Heart left ventricle (tissue), 16 donors: ENCODE measurements around the gene ABCC8. TPM values are rescaled to one million over a fixed set of nuclear protein-coding genes. Genes with fewer than 3 reads are reported as not detected.

Experiments used
- ATAC-seq, 4 donors: fragments of 200-7000 bp; cut with Tn5 transposase; one replicate each; pipeline ENCODE4 v1.9.1; 2020 to 2022; ENCODE audit warnings: moderate library complexity in 4 of 4, mild to moderate bottlenecking in 3 of 4, moderate number of reproducible peaks in 1 of 4
- DNase-seq, 5 donors: peaks; one replicate each; pipeline ENCODE4 v3.0.0-alpha.2; 2020
- H3K27ac ChIP-seq, 12 donors: fragments of 200-600 bp; sonication (generic) in 4 of 12; one replicate each; pipeline versions ENCODE4 v1.5.0 to v1.8.0; 2016 to 2022; ENCODE audit warnings: mild to moderate bottlenecking in 2 of 12
- H3K27me3 ChIP-seq, 9 donors: fragments of 200-600 bp; sonication (generic) in 2 of 9; one replicate each; pipeline versions ENCODE4 v1.5.1 to v1.8.0; 2016 to 2022; ENCODE audit warnings: mild to moderate bottlenecking in 3 of 9
- H3K36me3 ChIP-seq, 9 donors: fragments of 200-600 bp; sonication (generic) in 2 of 9; one replicate each; pipeline versions ENCODE4 v1.5.0 to v1.8.0; 2018 to 2022; ENCODE audit warnings: mild to moderate bottlenecking in 2 of 9
- H3K4me1 ChIP-seq, 12 donors: fragments of 200-600 bp; sonication (generic) in 4 of 12; one replicate each; pipeline versions ENCODE4 v1.5.0 to v1.8.0; 2016 to 2022; ENCODE audit warnings: mild to moderate bottlenecking in 3 of 12
- H3K4me3 ChIP-seq, 12 donors: fragments of 200-600 bp; sonication (generic) in 4 of 12; one replicate each; pipeline versions ENCODE4 v1.5.0 to v1.8.0; 2017 to 2022; ENCODE audit warnings: mild to moderate bottlenecking in 9 of 12, moderate library complexity in 4 of 12
- H3K9me3 ChIP-seq, 12 donors: fragments of 200-600 bp; sonication (generic) in 4 of 12; one replicate each; pipeline versions ENCODE4 v1.5.0 to v1.8.0; 2016 to 2022; ENCODE audit warnings: mild to moderate bottlenecking in 1 of 12
- POLR2A ChIP-seq, 2 donors: fragments of 450-650 bp; IDR thresholded peaks; one replicate each; pipeline ENCODE4 v1.6.1; 2017; ENCODE audit warnings: antibody characterized with exemption in 2 of 2, mild to moderate bottlenecking in 2 of 2, moderate library complexity in 2 of 2
- WGBS, 4 donors: extraction: QIAGEN DNeasy Blood & Tissue Kit in 2 of 4; methylation state at CpG; one replicate each; pipeline versions ENCODE4 v1.1.5 to v1.1.7; 2013 to 2018; 5-methylcytosine and 5-hydroxymethylcytosine counted together
- intact Hi-C, 10 donors: fragments of 100-400 bp; cut with DNase I; formaldehyde crosslinking; loops; one replicate each; pipeline versions ENCODE4 v1.11.1 to v1.14.2; 2022
- polyA plus RNA-seq, 2 donors: library from polyadenylated mRNA; stranded (reverse); fragments of 200-250 nt; gene quantifications; one replicate each; pipeline ENCODE4 v1.2.3, GENCODE V29; 2013
- total RNA-seq, 9 donors: library from RNA; depleted of rRNA in 2 of 9; stranded (reverse); fragments of >200 nt in 2 of 9; fragmentation: NEBNext Ultra II Directional in 3 of 9; extraction: Animal tissue kit (Norgen Biotek cat#: 25700) in 3 of 9; gene quantifications; one replicate each; pipeline versions ENCODE4 v1.1.0 to v1.2.4, GENCODE V29; 2016 to 2023
- TF ChIP-seq, protein P1 (sequence below), 12 donors: fragments of 200-600 bp; sonication (generic) in 4 of 12; IDR thresholded peaks; one replicate each; pipeline versions ENCODE4 v1.5.0 to v1.8.0; 2018 to 2022; ENCODE audit warnings: antibody characterized with exemption in 12 of 12, mild to moderate bottlenecking in 5 of 12
- donor health status: ischemic (EF 13 %, LVEDD 7.1; RV severe dilation, severe dysfunction).
- donor health status: healthy with polysubstance abuse.
- donor health status: DM: no; HTN: yes; CAD: no.
- donor health status: DM: no; HTN: no; CAD: no.
- donor health status: ischemic (EF 25% LVEDD 6.9; RV normal size, moderate dysfunction).
- donor health status: ischemic (EF 25% LVEDD 5.7; RV mildly dilated, moderate dysfunction).
- donor health status: healthy.
- donor health status: DM: yes; HTN: yes; CAD: no.
- donor health status: ischemic (EF 35%, LVEDD 5.7; RV mildly dilated, moderate dysfunction).
- donor health status: nonischemic (EF 11% LVEDD 7.7; RV severe dilation, severe dysfunction).
- donor health status: DM: yes; HTN: yes; CAD: no.
- donor health status: PGD.
- donor health status: ischemic (EF 29% LVEDD 5.4; RV normal size, mild dysfunction).
- donor health status: nonischemic (EF 23%, LVEDD 6.1; RV moderate dilation, normal function).

Gene ABCC8
- total and polyA plus RNA-seq, 11 donors: 0.69 to 9.6 (median 3.6) TPM

GRCh38 chr11:17463546-17464174, 13.0 kb downstream of the ABCC8 start:
- no peak overlapping the region for H3K4me3 ChIP-seq
- 81 to 83% (median 83%) methylated on average over 11 of the region's 11 CpGs for WGBS, 4 donors
- DNase-seq (no peak), ATAC-seq (no peak)
- no peaks in the 10 kb centered on the region for H3K4me1 ChIP-seq
- no peaks in the 10 kb centered on the region for H3K27me3 ChIP-seq
- intact Hi-C loops: no loop called here
- H3K27ac ChIP-seq: no peak overlapping the region
- TF ChIP-seq, protein P1, sequence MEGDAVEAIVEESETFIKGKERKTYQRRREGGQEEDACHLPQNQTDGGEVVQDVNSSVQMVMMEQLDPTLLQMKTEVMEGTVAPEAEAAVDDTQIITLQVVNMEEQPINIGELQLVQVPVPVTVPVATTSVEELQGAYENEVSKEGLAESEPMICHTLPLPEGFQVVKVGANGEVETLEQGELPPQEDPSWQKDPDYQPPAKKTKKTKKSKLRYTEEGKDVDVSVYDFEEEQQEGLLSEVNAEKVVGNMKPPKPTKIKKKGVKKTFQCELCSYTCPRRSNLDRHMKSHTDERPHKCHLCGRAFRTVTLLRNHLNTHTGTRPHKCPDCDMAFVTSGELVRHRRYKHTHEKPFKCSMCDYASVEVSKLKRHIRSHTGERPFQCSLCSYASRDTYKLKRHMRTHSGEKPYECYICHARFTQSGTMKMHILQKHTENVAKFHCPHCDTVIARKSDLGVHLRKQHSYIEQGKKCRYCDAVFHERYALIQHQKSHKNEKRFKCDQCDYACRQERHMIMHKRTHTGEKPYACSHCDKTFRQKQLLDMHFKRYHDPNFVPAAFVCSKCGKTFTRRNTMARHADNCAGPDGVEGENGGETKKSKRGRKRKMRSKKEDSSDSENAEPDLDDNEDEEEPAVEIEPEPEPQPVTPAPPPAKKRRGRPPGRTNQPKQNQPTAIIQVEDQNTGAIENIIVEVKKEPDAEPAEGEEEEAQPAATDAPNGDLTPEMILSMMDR (IDR thresholded peaks at IDR 0.05): no peak
- H3K9me3 ChIP-seq: no peaks in the 10 kb centered on the region
- H3K36me3 ChIP-seq: peaks cover 0 to 8% (median 0%) of the 10 kb centered on the region in 9 donors

DNA sequence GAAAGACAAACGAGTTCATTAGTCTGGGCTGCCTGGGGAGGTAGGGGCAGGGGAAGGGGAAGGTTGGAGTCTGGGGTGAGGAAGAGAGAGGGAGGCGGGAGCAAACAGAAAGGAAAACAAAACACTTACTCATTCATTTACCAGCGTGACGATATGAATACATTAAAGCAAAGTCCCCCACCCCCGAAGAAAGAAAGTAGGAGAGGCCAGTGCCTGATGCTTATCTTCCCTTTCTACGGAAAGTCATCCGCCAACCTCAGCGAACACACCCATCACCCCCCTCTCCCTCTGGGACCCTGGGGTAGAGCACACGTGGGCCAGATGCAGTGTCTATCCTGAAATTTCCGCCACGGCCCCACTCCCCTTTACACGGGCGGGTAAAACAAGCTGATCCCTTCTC, 13.7 kb downstream of the ABCC8 start:
- intact Hi-C loops: no loop called here
- Histone ChIP-seq H3K36me3 (peaks cover 0 to 4% (median 0%) of the 10 kb centered on the region in 9 donors), H3K9me3 (no peaks in the 10 kb centered on the region), H3K4me1 (no peaks in the 10 kb centered on the region), H3K27ac (no peak overlapping the region), H3K4me3 (no peak overlapping the region), H3K27me3 (no peaks in the 10 kb centered on the region)
- ATAC-seq (no peak), DNase-seq (no peak)
- WGBS, 4 donors: 68 to 80% (median 72%) methylated on average over 13 of the region's 13 CpGs
- TF ChIP-seq, protein P1 (IDR thresholded peaks at IDR 0.05): no peak
- no peak for TF ChIP-seq POLR2A (IDR thresholded peaks at IDR 0.05)

DNA sequence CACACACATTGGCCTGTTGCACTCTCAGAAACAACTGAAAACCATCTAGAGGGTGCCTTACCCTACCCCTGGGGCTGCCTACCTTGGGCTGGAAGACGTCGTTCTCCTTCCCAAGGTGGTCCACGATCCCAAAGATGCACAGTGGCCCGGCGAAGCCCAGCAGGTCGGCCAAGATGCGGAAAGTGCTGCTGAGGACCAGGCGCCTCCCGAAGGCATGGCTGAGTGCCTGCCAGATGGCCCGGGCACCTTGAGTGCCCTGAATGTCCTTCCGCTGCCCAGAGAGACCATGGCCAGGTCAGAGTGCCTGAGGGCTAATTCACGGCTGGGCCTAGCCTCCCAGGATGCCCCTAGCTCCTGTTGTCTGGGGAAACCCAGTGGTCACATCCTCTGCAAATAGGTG, 16.2 kb downstream of the ABCC8 start:
- 93 to 94% (median 94%) methylated on average over 10 to 12 of the region's 12 CpGs for WGBS, 4 donors
- peaks cover 0 to 4% (median 0%) of the 10 kb centered on the region in 9 donors for H3K36me3 ChIP-seq
- H3K27ac ChIP-seq: no peak overlapping the region
- intact Hi-C loops: no loop called here
- no peak for DNase-seq
- no peak for ATAC-seq
- H3K4me3 ChIP-seq: no peak overlapping the region
- no peaks in the 10 kb centered on the region for H3K9me3 ChIP-seq
- TF ChIP-seq, protein P1 (IDR thresholded peaks at IDR 0.05): no peak
- TF ChIP-seq POLR2A (IDR thresholded peaks at IDR 0.05): no peak
- H3K4me1 ChIP-seq: no peaks in the 10 kb centered on the region
- H3K27me3 ChIP-seq: no peaks in the 10 kb centered on the region

DNA sequence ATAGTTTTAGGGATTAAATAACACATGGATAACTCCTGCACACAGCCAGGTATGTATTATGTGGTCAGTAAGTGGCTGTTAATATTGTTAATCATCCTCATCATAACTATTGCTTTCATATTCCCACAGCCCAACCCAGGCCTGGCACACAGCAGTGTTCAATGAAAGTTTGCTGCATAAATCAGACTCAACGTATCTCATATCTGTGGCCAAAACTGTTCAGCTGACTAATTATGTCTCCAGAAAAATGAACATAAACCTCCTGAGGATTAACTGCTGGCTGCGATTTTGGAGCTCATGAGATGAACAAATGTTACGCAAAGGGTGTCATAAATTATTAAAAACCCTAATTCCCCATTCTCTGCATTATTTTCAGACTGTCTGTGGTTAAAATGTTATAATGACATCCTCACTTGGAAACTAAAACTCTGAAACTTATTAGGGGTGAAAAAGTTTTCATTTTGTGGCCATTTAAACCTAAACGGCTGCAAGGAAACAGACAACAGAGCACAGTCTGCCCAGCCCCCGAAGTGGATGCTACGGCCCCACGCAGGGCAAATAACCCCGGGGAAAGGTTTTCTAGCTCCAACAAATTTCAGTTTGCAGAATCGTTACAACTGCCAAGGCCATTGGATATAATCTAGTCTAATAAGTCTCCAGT, 17.3 kb downstream of the ABCC8 start:
- DNase-seq: no peak
- TF ChIP-seq, protein P1 (IDR thresholded peaks at IDR 0.05): no peak
- no peak for TF ChIP-seq POLR2A (IDR thresholded peaks at IDR 0.05)
- no peaks in the 10 kb centered on the region for H3K4me1 ChIP-seq
- no peak overlapping the region for H3K4me3 ChIP-seq
- 71 to 80% (median 76%) methylated on average over 9 of the region's 9 CpGs for WGBS, 4 donors
- no peaks in the 10 kb centered on the region for H3K27me3 ChIP-seq
- ATAC-seq: no peak
- intact Hi-C loops: no loop called here
- peaks cover 0 to 4% (median 0%) of the 10 kb centered on the region in 9 donors for H3K36me3 ChIP-seq
- no peak overlapping the region for H3K27ac ChIP-seq
- no peaks in the 10 kb centered on the region for H3K9me3 ChIP-seq
